Right atrium auricular region (tissue), 2 donors: ENCODE data around the gene ETAA1. TPM values are rescaled to one million over a fixed set of nuclear protein-coding genes. Genes with fewer than 3 reads are reported as not detected.

ENCODE experiments used
- DNase-seq: peaks from one replicate; pipeline ENCODE4 v3.0.0-alpha.2; 2019; ENCODE audit warnings: low spot score
- H3K27ac ChIP-seq, 2 donors: fragments of 200-600 bp; sonication (generic); 1 replicate in 1 of 2; 2 replicates in 1 of 2; pipeline ENCODE4 v1.5.1; 2016 to 2019
- H3K27me3 ChIP-seq, 2 donors: fragments of 200-600 bp; sonication (generic); one replicate each; pipeline versions ENCODE4 v1.5.1 to v1.6.0; 2017 to 2019
- H3K36me3 ChIP-seq: fragments of 200-600 bp; sonication (generic); one replicate; pipeline ENCODE4 v1.5.1; 2016
- H3K4me1 ChIP-seq, 2 donors: fragments of 200-600 bp; sonication (generic); one replicate each; pipeline versions ENCODE4 v1.5.1 to v1.6.0; 2017 to 2019
- H3K4me3 ChIP-seq, 2 donors: fragments of 200-600 bp; sonication (generic); 1 replicate in 1 of 2; 2 replicates in 1 of 2; pipeline ENCODE4 v1.5.1; 2017 to 2019; ENCODE audit warnings: mild to moderate bottlenecking in 1 of 2, moderate library complexity in 1 of 2
- H3K9me3 ChIP-seq, 2 donors: fragments of 200-600 bp; sonication (generic); one replicate each; pipeline ENCODE4 v1.5.1; 2019
- total RNA-seq, 2 donors: library from RNA; depleted of rRNA; stranded (reverse); fragments of >200 nt; gene quantifications; one replicate each; pipeline ENCODE4 v1.1.0, GENCODE V29; 2016
- TF ChIP-seq, protein P1 (sequence below), 2 donors: fragments of 200-600 bp; sonication (generic); IDR thresholded peaks; one replicate each; pipeline ENCODE4 v1.5.1; 2019; ENCODE audit warnings: antibody characterized with exemption in 2 of 2

The ETAA1 gene
- 1 to 10 TPM; 7.0 to 7.7 TPM for total RNA-seq

DNA sequence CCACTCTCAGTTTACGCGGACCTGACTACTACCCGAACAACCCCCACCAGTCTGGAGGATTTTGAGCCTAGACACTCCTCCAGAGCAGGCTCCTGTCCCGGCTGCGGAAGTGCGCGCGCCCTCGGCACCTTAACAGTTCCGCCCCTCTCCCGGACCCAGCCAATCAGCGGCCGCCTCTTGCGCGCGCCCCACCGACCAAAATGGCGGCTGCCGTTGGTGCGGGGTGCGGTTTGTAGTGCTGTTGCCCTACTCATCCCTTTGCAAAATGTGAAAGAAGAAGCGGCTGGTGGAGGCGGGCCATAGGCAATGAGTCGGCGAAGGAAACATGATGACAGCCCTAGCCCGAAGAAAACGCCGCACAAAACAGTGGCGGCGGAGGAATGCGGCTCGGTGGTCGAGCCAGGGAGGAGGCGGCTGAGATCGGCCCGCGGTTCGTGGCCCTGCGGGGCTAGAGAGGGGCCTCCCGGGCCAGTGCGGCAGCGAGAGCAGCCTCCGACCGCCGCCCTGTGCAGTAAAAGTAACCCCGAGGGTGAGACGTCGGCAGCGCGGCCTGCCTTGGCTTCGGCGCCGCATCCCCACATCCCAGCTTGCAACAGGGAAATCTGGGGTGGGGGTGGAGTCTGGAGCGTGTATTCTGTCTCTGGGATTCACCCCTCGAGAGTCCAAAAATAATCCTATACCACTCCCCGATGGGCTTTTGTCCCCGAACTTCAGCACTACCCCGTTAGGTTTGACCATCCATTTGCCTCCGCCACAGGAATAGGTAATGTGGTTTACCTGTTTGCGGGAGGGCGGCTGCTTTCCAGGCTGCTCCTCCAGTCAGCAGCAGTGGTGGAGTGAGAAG is at the start of gene ETAA1:
TSS of gene ETAA1 (plus strand) at position 191 of the 844 bp plus-strand sequence. CDS start at position 307, 116 bp downstream.
- Histone ChIP-seq H3K9me3 (no peaks in the 10 kb centered on the region), H3K27me3 (no peaks in the 10 kb centered on the region), H3K4me3 (peak within 1 kb of the TSS; percentile 88 to 97), H3K27ac (peak within 1 kb of the TSS; percentile 90 to 91), H3K36me3 (peaks cover under 1% of the 10 kb centered on the region), H3K4me1 (peaks cover 0 to 13% of the 10 kb centered on the region in 2 donors)
- peak; percentile 93 for DNase-seq
- TF ChIP-seq, protein P1, sequence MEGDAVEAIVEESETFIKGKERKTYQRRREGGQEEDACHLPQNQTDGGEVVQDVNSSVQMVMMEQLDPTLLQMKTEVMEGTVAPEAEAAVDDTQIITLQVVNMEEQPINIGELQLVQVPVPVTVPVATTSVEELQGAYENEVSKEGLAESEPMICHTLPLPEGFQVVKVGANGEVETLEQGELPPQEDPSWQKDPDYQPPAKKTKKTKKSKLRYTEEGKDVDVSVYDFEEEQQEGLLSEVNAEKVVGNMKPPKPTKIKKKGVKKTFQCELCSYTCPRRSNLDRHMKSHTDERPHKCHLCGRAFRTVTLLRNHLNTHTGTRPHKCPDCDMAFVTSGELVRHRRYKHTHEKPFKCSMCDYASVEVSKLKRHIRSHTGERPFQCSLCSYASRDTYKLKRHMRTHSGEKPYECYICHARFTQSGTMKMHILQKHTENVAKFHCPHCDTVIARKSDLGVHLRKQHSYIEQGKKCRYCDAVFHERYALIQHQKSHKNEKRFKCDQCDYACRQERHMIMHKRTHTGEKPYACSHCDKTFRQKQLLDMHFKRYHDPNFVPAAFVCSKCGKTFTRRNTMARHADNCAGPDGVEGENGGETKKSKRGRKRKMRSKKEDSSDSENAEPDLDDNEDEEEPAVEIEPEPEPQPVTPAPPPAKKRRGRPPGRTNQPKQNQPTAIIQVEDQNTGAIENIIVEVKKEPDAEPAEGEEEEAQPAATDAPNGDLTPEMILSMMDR (IDR thresholded peaks at IDR 0.05): no peak

DNA sequence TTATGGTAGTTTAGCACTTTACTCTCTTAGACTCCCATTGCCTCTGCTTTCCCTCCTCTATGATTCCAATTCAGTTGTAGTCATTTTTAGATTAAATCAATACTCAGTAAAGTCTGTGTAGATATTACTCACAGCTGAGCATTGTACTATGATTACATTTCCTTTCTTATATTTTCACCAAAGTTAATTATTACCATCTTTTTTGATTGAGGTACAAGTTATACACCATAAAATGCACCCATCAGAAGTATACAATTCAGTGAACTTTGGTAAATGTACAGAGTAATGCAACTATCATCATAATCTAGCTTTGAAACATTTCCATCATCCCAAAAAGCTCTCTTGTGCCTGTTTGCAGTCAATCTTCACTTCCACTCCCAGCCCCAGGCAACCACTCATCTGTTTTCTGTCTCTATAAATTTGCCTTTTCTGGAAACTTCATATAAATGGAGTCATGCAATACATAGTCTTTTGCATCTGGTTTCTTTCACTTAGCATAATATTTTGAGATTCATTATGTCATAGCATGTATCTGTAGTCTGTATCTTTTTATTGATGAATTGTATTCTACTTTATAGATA is 30.2 kb upstream of the ETAA1 start:
- no peak for DNase-seq
- no peak overlapping the region for H3K27ac ChIP-seq
- no peak overlapping the region for H3K4me3 ChIP-seq
- H3K27me3 ChIP-seq: no peaks in the 10 kb centered on the region
- no peaks in the 10 kb centered on the region for H3K36me3 ChIP-seq
- no peaks in the 10 kb centered on the region for H3K4me1 ChIP-seq
- H3K9me3 ChIP-seq: no peaks in the 10 kb centered on the region
- TF ChIP-seq, protein P1 (IDR thresholded peaks at IDR 0.05): no peak

GRCh38 chr2:67374481-67374880 is 22.7 kb upstream of the ETAA1 start:
- no peak overlapping the region for H3K27ac ChIP-seq
- H3K27me3 ChIP-seq: no peaks in the 10 kb centered on the region
- no peaks in the 10 kb centered on the region for H3K4me1 ChIP-seq
- TF ChIP-seq, protein P1 (IDR thresholded peaks at IDR 0.05): no peak
- DNase-seq: no peak
- no peak overlapping the region for H3K4me3 ChIP-seq
- H3K36me3 ChIP-seq: no peaks in the 10 kb centered on the region
- peaks cover 0 to 5% of the 10 kb centered on the region in 2 donors for H3K9me3 ChIP-seq

DNA sequence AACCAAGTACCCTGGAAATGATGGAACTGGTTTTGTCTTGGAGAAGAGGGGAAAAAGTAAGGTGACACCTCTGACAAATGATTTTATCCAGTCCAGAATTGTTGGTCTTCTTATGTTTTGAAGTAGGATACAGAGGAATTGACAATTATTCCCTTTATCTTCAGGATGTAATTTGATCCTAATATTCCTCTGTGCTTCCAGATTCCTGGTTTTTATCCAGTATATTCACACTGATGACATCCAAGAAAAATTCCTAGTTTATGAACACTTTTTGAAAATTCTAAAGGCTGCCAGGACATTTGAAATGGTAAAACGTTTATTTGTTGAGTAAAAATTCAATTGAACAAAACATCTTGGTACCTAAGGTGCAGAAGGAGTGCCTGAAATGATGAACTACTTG is 22.2 kb upstream of the ETAA1 start:
- TF ChIP-seq, protein P1 (IDR thresholded peaks at IDR 0.05): no peak
- no peaks in the 10 kb centered on the region for H3K4me1 ChIP-seq

DNA sequence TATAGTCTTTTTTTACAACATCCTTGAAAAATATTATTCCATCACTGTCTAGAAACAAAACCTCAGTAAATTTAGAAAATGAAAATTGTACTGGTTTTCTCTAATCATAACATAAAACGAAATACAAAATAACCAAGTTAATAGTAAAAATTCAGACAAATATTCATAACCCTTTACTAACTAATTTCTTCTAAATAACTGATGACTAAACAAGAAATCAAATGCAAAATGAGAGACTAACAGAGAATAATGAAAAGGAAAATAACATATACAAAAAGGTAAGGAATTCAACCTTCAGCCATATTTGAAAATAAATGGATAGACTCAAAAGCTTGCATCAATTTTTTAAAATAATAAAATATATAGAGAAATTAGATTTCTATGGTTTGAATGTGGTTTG is 18.6 kb upstream of the ETAA1 start:
- no peaks in the 10 kb centered on the region for H3K27me3 ChIP-seq
- H3K27ac ChIP-seq: no peak overlapping the region
- peaks cover 0 to 5% of the 10 kb centered on the region in 2 donors for H3K9me3 ChIP-seq
- H3K4me3 ChIP-seq: no peak overlapping the region
- H3K36me3 ChIP-seq: no peaks in the 10 kb centered on the region
- no peaks in the 10 kb centered on the region for H3K4me1 ChIP-seq
- TF ChIP-seq, protein P1 (IDR thresholded peaks at IDR 0.05): no peak
- DNase-seq: no peak

More for the DNA sequence above, 22.2 kb upstream of the ETAA1 start:
- H3K4me3 ChIP-seq: no peak overlapping the region
- peaks cover 0 to 5% of the 10 kb centered on the region in 2 donors for H3K9me3 ChIP-seq
- no peaks in the 10 kb centered on the region for H3K36me3 ChIP-seq
- DNase-seq: no peak
- H3K27me3 ChIP-seq: no peaks in the 10 kb centered on the region
- no peak overlapping the region for H3K27ac ChIP-seq
